ENCODE data around the gene ATP6V0B. TPM values are rescaled to one million over a fixed set of nuclear protein-coding genes. Genes with fewer than 3 reads are reported as not detected.

ATP6V0B gene
- total RNA-seq, 4 donors from 2014 or later, result 111 to 223 (median 139) TPM

- DNase-seq (ENCODE audit: low spot score) (no peak), ATAC-seq (ENCODE audit: low FRiP score) (no peak)
- TF ChIP-seq CTCF (IDR thresholded peaks at IDR 0.05), result no peak
Measured at GRCh38 chr1:43993206-43993914, 18.6 kb downstream of the ATP6V0B start.

DNA sequence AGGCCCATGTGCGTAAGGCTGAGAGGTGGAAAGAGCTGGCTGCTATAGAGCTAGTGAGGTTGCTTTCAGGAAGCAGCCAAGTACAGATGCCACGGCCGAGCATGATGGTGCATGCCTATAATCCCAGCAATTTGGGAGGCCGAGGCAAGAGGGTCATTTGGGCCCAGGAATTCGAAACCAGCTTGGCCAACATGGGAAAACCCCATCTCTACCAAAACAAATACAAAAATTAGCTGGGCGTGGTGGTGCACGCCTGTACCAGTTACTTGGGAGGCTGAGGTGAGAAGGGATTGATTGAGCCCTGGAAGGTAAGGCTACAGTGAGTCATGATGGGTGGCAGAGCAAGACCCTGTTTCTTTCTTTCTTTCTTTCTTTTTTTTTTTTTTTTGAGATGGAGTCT, 19.3 kb downstream of the ATP6V0B start:
- DNase-seq (ENCODE audit: low spot score), result no peak
- ATAC-seq (ENCODE audit: low FRiP score), result no peak
- TF ChIP-seq CTCF (IDR thresholded peaks at IDR 0.05), result no peak

DNA sequence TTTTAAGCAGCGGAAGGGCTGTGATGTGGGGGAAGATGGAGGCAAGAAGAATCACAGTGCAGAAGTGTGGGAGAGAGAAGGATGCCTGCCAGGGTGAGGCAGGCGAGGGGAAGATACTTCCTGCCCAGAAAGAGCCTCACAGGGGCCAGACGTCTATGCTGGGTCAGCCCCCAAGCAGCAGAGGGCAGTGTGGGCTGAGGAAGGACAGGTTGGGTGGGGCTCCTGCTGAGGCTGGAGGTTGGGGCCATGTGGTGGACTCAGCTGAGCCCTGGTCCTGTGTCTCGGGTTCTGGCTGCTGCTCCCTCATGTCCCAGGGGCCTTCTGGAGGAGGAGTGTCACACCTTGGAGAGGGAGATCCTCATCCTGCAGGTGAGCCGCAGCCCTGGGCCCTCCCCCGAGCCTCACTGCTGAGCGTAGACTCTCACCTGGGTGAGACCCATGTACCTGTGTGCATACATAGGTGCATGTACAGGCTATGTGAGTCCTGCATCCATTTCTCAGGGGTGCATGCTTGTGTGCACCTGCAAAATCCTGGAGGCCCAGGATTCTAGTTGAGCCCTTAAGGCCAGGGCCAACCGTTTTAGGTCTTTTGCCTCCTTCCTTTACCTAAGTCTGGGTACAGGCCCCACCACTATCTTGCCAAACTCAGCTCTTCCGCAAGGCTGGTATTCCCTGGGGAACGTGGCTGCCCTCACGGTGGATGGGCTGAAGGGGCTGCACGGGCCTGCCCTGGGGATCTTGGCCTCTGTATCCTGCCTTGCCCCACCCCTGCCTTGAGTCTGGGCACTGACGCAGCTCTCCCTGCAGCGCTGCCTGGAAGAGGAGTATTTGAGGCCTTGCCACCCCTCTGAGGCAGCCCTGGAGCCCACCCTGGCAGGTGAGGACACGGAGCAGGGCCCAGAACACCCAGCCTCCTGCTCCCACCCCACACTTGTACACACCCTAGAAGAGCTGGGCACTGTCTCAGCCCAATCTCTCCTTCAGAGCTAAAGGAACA, 20.3 kb downstream of the ATP6V0B start:
- ATAC-seq (ENCODE audit: low FRiP score) (no peak), DNase-seq (ENCODE audit: low spot score) (no peak)
- TF ChIP-seq CTCF (IDR thresholded peaks at IDR 0.05), result no peak

DNA sequence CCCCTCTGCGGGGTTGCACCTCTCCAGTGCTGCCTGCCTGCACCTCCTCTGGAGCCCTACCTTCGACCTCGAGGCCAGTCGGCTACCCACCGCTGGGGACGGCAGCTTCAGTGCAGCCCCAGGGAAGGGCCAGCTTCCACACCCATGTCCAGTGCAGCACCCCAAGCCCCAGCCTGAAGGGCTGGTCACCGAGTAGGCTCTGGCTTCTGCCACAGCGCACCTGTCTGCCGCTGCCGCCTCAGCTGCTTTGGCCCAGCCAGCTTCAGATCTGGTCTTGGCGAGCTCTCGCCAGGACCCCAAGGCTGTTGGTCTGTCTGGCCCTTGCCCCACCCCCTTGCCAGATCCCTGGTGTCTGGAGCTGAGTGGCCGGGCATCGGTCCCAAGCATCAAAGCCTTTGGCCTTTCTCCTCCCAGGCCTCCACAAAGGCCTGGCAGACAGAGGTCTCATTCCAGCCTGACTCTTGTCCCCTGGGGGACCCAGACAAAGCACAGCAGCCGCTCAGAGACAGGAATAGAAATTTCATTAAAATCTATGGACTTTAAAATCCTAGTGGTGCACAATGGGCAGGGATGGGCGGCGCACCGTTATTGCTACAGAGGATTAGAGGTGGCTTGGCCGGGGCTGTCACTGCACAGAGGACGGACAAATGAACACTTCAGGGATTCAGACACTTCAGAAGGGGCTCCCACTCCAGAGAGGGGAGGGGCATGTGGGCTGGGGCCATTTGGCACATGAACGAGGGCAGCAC, 21.4 kb downstream of the ATP6V0B start:
- no peak for DNase-seq (ENCODE audit: low spot score)
- no peak for TF ChIP-seq CTCF (IDR thresholded peaks at IDR 0.05)
- no peak for ATAC-seq (ENCODE audit: low FRiP score)

GRCh38 chr1:43996733-43997115, 22.0 kb downstream of the ATP6V0B start:
- no peak for ATAC-seq (ENCODE audit: low FRiP score)
- TF ChIP-seq CTCF (IDR thresholded peaks at IDR 0.05), result no peak

GRCh38 chr1:43997295-43997999, 22.7 kb downstream of the ATP6V0B start:
- no peak for TF ChIP-seq CTCF (IDR thresholded peaks at IDR 0.05)
- DNase-seq (ENCODE audit: low spot score) (no peak), ATAC-seq (ENCODE audit: low FRiP score) (no peak)

More at GRCh38 chr1:43996733-43997115, 22.0 kb downstream of the ATP6V0B start:
- DNase-seq (ENCODE audit: low spot score), result no peak
